Measurements from ENCODE around the gene TOX3. TPM values are rescaled to one million over a fixed set of nuclear protein-coding genes. Genes with fewer than 3 reads are reported as not detected.

TOX3 gene
- total RNA-seq, 1 experiment from 2014 or later = 16.6 TPM

DNA sequence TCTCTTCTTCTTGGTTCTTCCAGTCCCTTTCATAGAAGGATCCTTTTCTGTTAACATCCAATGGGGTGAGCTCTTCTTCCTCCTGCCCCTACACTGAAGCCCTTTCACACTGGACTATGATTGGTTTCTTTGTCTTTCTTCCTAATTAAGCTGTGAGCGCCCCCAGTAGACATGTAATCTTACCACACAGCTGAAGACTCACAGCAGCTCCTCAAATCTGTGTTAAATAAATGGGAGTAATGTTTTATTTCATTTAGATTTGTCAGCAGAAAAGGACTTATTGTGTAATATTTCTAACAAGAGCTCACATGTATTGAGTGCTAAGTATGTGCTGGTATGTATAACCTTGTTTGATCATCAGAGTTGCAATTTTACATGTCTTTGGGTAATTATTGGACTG lies 55.7 kb downstream of the TOX3 start:
- no TSS peak for BruUV-seq (replicated peaks)
- TF ChIP-seq, protein P1, sequence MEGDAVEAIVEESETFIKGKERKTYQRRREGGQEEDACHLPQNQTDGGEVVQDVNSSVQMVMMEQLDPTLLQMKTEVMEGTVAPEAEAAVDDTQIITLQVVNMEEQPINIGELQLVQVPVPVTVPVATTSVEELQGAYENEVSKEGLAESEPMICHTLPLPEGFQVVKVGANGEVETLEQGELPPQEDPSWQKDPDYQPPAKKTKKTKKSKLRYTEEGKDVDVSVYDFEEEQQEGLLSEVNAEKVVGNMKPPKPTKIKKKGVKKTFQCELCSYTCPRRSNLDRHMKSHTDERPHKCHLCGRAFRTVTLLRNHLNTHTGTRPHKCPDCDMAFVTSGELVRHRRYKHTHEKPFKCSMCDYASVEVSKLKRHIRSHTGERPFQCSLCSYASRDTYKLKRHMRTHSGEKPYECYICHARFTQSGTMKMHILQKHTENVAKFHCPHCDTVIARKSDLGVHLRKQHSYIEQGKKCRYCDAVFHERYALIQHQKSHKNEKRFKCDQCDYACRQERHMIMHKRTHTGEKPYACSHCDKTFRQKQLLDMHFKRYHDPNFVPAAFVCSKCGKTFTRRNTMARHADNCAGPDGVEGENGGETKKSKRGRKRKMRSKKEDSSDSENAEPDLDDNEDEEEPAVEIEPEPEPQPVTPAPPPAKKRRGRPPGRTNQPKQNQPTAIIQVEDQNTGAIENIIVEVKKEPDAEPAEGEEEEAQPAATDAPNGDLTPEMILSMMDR (conservative IDR thresholded peaks at IDR 0.05; ENCODE audit: low read depth, low read length) = no peak
- no peak for TF ChIP-seq EZH2 (IDR thresholded peaks at IDR 0.05; ENCODE audit: borderline replicate concordance, low read depth, low read length, poor library complexity, severe bottlenecking)
- no peak overlapping the region for H3K27ac ChIP-seq (ENCODE audit: low read depth, low read length, poor library complexity, severe bottlenecking)
- ChIA-PET CTCF (no interaction called here), POLR2A (ENCODE audit: low non-redundant PET) (no interaction called here)
- no peak overlapping the region for H3K4me3 ChIP-seq (ENCODE audit: low read depth, low read length, poor library complexity, severe bottlenecking)
- H3K36me3 ChIP-seq (ENCODE audit: insufficient read depth, low read length, poor library complexity, severe bottlenecking) = no peaks in the 10 kb centered on the region
- peaks cover 3% of the 10 kb centered on the region for H3K27me3 ChIP-seq (replicated peaks; ENCODE audit: insufficient read depth, low read depth, low read length, poor library complexity)
- DNase-seq (ENCODE audit: low spot score) = no peak
- peaks cover 22% of the 10 kb centered on the region for H3K4me1 ChIP-seq (ENCODE audit: insufficient read depth, low read length, poor library complexity, severe bottlenecking)
- no peaks in the 10 kb centered on the region for H3K9me3 ChIP-seq (ENCODE audit: low read depth, low read length, poor library complexity, severe bottlenecking)
- intact Hi-C loops (cut with micrococcal nuclease; ENCODE audit: unreplicated experiment) = no loop called here

DNA sequence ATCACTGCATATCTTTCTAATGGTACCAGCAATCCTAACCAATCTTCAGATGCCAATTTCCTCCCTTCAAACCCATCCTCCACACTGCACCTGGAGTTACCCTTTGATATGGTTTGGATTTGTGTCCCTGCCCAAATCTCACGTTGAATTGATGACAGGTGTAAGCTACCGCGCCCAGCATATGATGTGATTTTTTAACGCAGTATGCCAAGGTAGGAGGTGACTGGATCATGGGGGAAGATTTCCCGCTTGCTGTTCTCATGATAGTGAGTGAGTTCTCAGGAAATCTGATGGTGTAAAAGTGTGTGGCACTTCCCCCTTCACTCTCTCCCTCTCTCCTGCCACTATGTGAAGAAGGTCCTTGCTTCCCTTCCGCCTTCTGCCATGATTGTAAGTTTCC lies 57.0 kb downstream of the TOX3 start:
- Histone ChIP-seq H3K27me3 (replicated peaks; ENCODE audit: insufficient read depth, low read depth, low read length, poor library complexity) (peaks cover 3% of the 10 kb centered on the region), H3K4me1 (ENCODE audit: insufficient read depth, low read length, poor library complexity, severe bottlenecking) (peaks cover 9% of the 10 kb centered on the region), H3K27ac (ENCODE audit: low read depth, low read length, poor library complexity, severe bottlenecking) (no peak overlapping the region), H3K4me3 (ENCODE audit: low read depth, low read length, poor library complexity, severe bottlenecking) (no peak overlapping the region), H3K9me3 (ENCODE audit: low read depth, low read length, poor library complexity, severe bottlenecking) (no peaks in the 10 kb centered on the region), H3K36me3 (ENCODE audit: insufficient read depth, low read length, poor library complexity, severe bottlenecking) (no peaks in the 10 kb centered on the region)
- no peak for TF ChIP-seq EZH2 (IDR thresholded peaks at IDR 0.05; ENCODE audit: borderline replicate concordance, low read depth, low read length, poor library complexity, severe bottlenecking)
- TF ChIP-seq, protein P1 (conservative IDR thresholded peaks at IDR 0.05; ENCODE audit: low read depth, low read length) = no peak
- POLR2A ChIA-PET (ENCODE audit: low non-redundant PET) = no interaction called here
- no TSS peak for BruUV-seq (replicated peaks)
- CTCF ChIA-PET = no interaction called here
- DNase-seq (ENCODE audit: low spot score) = no peak
- intact Hi-C loops (cut with micrococcal nuclease; ENCODE audit: unreplicated experiment) = no loop called here

DNA sequence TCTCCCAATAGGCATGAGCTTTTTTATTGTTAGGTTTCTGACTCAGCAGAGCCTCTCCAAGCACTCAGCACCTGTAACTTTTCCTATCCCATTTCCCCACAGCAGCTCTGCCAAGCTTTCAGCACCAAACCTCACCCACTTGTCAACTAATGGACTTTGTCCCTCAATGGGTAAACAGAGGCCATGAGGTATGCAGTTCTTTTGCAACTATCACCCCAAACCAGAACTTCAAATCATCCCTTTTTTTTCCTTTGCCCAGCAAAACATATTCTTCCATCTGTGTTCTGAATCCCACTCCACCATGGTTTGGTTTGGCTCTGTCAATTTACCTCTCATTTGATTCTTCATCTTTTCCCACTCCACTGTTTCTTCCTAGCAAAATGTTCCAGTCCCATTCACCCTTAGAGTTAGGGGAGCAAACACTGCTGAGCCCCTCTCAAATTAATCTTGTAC lies 58.1 kb downstream of the TOX3 start:
- no peaks in the 10 kb centered on the region for H3K9me3 ChIP-seq (ENCODE audit: low read depth, low read length, poor library complexity, severe bottlenecking)
- peaks cover 3% of the 10 kb centered on the region for H3K27me3 ChIP-seq (replicated peaks; ENCODE audit: insufficient read depth, low read depth, low read length, poor library complexity)
- intact Hi-C loops (cut with micrococcal nuclease; ENCODE audit: unreplicated experiment) = no loop called here
- H3K4me3 ChIP-seq (ENCODE audit: low read depth, low read length, poor library complexity, severe bottlenecking) = no peak overlapping the region
- ChIA-PET POLR2A (ENCODE audit: low non-redundant PET) (no interaction called here), CTCF (no interaction called here)
- TF ChIP-seq, protein P1 (conservative IDR thresholded peaks at IDR 0.05; ENCODE audit: low read depth, low read length) = no peak
- no peak for TF ChIP-seq EZH2 (IDR thresholded peaks at IDR 0.05; ENCODE audit: borderline replicate concordance, low read depth, low read length, poor library complexity, severe bottlenecking)
- H3K36me3 ChIP-seq (ENCODE audit: insufficient read depth, low read length, poor library complexity, severe bottlenecking) = no peaks in the 10 kb centered on the region
- no peaks in the 10 kb centered on the region for H3K4me1 ChIP-seq (ENCODE audit: insufficient read depth, low read length, poor library complexity, severe bottlenecking)
- no peak overlapping the region for H3K27ac ChIP-seq (ENCODE audit: low read depth, low read length, poor library complexity, severe bottlenecking)
- BruUV-seq (replicated peaks) = no TSS peak
- DNase-seq (ENCODE audit: low spot score) = no peak
